ENCODE results near the gene RNF225.

Gene RNF225

GRCh38 chr19:58407658-58408151 lies 12.2 kb downstream of the RNF225 start:
- peak overlapping the region; percentile 90 for H3K4me3 ChIP-seq (ENCODE audit: low read length)
- no peak for DNase-seq (ENCODE audit: low read depth)
- TF ChIP-seq CTCF (IDR thresholded peaks at IDR 0.05; ENCODE audit: insufficient read depth, low read depth, low read length, missing control alignments), result no peak

GRCh38 chr19:58408152-58409009 lies 12.9 kb downstream of the RNF225 start, which contains the start of gene ZNF584:
Gene ZNF584 (plus strand): TSS chr19:58408649. CDS start chr19:58409148, 499 bp downstream.
- peak; percentile 94 for DNase-seq (ENCODE audit: low read depth)
- TF ChIP-seq CTCF (IDR thresholded peaks at IDR 0.05; ENCODE audit: insufficient read depth, low read depth, low read length, missing control alignments), result no peak
- peak within 1 kb of the TSS; percentile 90 for H3K4me3 ChIP-seq (ENCODE audit: low read length)

- no peak for TF ChIP-seq CTCF (IDR thresholded peaks at IDR 0.05; ENCODE audit: insufficient read depth, low read depth, low read length, missing control alignments)
- peak; percentile 38 for DNase-seq (ENCODE audit: low read depth)
- H3K4me3 ChIP-seq (ENCODE audit: low read length), result peak overlapping the region; percentile 90
Observed at GRCh38 chr19:58409010-58409790, 13.7 kb downstream of the RNF225 start.

GRCh38 chr19:58416604-58417003 lies 21.1 kb downstream of the RNF225 start:
- TF ChIP-seq CTCF (IDR thresholded peaks at IDR 0.05; ENCODE audit: insufficient read depth, low read depth, low read length, missing control alignments), result no peak
- peak; percentile 34 for DNase-seq (ENCODE audit: low read depth)
- H3K4me3 ChIP-seq (ENCODE audit: low read length), result no peak overlapping the region

- TF ChIP-seq CTCF (IDR thresholded peaks at IDR 0.05; ENCODE audit: insufficient read depth, low read depth, low read length, missing control alignments), result no peak
- no peak overlapping the region for H3K4me3 ChIP-seq (ENCODE audit: low read length)
- no peak for DNase-seq (ENCODE audit: low read depth)
Observed at GRCh38 chr19:58417071-58417470, 21.6 kb downstream of the RNF225 start.

GRCh38 chr19:58428617-58429016 lies 33.2 kb downstream of the RNF225 start:
- DNase-seq (ENCODE audit: low read depth), result peak; percentile 97
- no peak for TF ChIP-seq CTCF (IDR thresholded peaks at IDR 0.05; ENCODE audit: insufficient read depth, low read depth, low read length, missing control alignments)
- H3K4me3 ChIP-seq (ENCODE audit: low read length), result no peak overlapping the region

Data from epithelial cell of esophagus (primary cell).